Raji (cell line): Measurements from ENCODE around the gene ORC6.

Experiments
- POLR2A ChIP-seq: IDR thresholded peaks from 2 replicates; pipeline ENCODE4 v1.6.1; 2011; ENCODE audit warnings: low read depth, low read length, control low read depth; ENCODE audit not compliant: insufficient read depth

Gene ORC6

DNA sequence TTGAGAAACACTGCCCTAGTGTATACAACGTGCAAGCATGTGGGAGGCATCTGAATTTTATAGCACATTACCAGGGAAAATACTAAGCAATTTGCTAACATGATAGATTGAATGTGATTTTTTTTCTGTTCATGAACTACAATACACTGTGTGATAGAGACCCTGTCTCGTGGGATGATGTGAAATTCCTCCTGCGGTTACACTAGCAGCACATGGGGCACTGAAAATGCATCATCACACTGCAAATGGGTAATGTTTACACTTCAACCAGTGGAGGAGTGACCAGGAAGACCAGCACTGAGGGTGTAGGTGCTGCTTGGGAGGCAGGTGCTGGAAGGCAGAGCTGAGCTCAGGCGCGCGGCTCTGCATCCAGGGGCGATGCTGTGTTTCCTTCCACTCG lies 28.8 kb downstream of the ORC6 start:
- TF ChIP-seq POLR2A: no peak

DNA sequence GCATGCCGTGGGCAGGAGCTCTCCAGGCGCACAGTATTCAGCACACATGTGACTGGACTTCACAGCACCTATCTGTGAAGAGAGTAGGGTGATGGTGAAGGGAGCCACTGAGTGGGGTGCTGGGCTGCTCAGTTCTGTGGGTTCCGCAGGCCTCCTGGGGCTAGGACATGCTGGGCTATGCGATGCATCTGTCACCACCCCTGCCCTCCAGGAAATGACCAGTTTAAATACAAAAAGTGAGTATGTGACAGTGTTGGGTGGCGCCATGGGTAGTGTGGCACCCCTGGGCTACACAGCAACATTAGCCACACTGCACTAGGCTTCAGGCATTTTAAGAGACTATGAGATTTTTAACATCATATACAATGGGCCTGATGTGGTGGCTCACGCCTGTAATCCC lies 30.1 kb downstream of the ORC6 start:
- TF ChIP-seq POLR2A: no peak

DNA sequence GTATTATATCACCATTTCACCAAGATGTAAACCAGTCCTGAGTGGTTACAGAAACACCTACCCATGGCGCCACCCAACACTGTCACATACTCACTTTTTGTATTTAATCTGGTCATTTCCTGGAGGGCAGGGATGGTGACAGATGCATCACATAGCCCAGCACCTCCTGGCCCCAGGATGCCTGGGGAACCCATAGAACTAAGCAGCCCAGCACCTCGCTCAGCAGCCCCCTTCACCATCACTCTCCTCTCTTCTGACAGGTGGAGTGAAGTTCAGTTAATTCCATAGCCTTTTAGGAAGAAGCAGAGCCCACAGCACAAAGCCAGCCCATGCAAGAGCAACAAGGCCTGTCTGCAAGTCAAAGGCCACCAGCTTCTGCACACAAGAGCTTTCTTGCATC lies 31.2 kb downstream of the ORC6 start:
- no peak for TF ChIP-seq POLR2A

DNA sequence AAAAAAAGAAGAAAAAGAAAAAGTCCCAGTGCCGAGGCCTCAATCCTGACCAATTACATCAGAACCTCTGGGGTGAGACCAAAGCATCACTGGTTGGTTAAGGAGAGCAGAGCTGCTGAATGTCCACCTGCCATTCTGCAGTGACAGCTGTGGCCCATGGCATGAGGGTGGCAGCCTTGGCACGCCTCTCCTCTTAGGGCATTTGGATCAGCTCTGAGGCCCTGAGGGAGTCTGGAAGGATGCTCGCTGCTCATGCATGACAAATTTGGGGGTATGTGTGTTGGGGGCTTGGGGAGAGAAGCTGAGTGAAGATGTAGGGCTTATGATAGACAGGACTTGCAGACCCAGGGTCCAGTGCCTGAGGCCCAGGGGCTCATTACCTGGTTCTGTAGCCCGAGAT lies 32.4 kb downstream of the ORC6 start:
- TF ChIP-seq POLR2A: no peak

DNA sequence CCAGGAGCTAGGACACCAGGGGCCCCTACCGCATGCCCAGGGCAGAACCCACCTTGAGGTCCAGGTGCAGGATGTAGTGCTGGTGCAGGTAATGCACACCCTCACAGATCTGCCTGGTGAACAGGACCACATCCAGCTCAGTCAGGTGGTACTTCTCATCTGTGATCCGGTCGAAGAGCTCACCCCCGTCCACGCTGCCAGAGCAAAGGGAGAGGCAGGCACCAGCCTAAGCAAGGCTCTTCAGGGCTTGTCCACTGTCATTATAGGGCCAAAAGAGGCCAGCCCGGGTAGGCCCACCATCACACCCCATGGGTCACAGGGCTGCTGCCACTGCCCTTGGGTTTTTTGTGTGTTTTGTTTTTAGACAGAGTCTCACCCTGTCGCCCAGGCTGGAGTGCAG lies 37.7 kb downstream of the ORC6 start:
- TF ChIP-seq POLR2A: no peak

DNA sequence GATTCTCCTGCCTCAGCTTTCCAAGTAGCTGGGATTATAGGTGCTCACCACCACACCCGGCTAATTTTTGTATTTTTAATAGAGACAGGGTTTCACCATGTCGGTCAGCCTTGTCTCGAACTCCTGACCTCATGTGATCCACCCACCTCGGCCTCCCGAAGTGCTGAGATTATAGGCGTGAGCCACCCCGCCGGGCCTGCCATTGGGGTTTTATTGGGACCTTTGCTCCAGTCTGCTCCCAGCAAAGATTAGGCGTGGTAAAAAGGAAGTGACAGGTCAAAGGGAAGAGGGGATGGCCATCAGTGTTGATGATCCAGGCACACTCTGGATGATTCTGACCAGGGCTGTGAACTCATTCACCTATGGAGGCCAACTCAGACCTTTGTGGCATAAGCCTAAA lies 38.2 kb downstream of the ORC6 start:
- TF ChIP-seq POLR2A: no peak

DNA sequence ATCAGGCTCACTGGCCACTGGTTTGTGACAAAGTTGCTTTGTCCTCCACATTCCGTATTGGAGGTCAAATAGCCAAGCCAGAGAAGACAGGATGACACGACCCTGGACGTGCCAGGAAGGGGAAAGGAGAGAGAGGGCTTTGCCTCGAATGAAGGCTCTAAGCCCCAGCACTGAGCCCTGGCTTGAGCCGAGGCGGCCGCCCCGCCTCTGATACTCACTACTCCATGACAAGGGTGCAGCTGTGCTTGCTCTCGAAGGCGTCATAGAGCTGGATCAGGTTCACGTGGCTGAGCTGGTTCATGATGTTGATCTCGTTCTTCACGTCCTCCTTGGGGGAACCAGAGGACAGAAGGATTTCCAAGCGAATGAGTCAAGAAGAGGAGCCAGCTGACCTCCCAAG lies 39.3 kb downstream of the ORC6 start:
- TF ChIP-seq POLR2A: no peak

DNA sequence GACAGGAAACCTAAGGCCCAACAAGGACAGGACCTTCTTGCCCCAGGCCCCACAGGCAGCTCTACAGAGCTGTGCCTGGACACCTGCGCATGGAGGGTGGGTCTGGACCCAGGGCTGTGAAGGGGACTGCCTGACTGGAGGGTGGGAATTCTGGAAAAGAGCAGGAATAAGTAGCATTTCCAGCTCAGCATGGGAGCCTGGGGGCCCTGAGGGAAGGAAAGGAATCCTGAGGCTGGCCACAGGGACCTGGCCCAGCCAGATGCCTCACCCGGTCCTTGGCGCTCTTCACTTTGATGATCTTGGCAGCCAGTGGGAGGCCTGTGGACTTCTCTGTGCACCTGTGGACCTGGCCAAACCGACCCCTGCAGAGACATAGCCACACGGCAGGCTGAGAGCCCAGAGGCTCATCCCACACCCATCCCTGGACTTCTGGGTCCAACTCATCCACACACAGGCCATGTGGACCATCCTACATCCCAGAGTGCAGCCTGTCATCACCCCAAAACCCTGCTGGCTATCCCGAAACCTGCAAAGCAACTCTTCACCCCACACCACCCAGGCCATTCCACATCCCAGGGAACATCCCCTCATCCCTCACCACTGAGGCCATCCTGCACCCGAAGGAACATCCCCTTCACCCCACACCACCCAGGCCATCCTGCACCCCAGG lies 40.0 kb downstream of the ORC6 start:
- no peak for TF ChIP-seq POLR2A

DNA sequence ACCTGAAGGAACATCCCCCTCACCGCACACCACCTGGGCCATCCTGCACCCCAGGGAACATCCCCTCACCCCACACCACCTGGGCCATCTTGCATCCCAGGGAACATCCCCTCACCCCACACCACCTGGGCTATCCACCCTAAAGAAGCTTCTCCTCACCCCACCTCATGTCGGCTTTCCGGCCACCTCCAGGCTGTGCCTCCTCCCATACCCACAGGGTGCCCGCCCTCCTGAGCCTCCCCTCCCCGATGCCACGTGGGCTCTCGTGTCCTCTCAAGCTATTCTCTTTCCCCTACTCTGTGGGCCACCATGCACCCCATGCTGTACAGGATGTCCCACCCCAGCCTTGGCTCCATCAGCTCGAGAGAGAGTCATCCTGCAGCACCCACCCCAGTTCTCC lies 40.7 kb downstream of the ORC6 start:
- TF ChIP-seq POLR2A: no peak

DNA sequence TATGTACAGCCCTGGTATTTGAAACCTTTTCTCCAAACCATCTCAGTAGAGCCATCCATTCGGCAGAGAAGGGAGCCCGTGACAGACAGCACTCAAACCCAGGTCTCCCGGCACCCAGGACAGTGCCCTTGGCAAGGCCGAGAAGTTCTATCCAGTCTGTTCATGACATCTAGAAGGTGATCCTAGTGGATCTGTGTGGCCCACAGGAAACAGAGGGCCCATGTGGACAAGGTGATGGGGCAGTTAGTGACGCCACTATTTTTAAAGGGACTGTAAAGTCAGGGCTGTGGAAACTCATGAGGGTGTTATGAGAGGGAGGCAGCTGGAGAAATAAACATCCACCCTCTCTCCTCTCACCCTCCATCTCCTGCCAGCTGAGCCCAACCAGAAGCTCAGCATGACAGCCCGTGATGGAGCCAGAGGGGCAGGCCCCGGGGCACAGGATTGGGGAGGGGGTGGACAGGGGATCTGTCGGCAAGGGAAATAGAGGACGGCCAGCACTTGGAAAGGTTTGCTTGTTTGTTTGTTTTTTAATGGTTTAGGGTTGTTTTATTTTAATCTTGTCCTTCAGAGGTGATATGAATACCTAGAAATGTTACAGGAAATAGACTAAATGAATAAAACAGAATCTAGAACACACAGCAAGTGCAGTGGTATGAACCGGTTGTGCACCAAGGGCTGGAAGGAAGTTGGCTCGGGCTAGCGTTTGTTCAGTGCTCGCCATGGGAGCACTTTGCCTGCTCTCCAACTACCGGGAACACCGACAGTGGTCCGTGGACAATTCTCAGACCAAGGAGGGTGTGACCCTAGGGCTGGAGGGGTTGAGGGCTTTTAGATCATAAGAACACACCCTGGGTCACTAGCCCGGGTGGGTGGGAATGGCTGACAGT lies 41.6 kb downstream of the ORC6 start:
- no peak for TF ChIP-seq POLR2A

DNA sequence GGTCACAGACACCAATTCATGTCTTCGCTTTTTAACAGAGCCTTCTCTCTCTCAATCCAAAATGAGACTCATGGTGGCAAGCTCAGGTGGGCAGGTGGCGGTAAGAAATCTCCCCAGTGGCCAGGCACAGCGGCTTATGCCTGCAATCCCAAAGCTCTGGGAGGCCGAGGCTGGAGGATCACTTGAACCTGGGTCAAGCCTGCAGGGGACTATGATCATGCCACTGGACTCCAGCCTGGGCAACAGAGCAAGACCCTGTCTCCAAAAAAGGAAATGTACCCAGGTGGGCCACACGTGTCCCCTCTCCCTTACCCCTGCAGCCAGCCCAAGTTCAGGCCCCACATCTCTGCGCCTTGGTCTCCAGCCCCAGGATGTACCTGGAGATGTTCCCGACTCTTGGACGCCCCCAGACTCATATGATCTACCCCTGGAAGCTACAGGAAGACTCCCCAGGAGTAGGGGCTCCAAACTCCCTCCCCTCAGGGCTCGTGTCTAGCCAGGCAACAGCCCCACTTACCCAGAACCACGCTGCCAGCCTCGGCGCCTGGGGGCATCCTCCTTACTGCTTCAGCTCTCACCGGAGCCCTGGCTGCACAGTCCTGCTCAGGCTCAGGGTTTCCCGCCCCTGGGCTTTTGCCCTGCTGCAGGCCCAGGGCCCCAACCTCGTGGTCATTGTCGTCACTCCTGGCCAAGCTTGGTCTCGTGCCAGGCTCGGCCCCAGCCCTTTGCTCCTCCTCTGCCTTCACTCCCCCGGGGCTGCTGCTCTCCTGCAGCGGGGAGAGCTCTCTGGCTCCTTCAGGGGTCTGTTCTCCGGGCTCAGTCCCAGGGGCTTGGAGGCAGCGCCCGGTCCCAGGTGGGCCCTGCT lies 42.5 kb downstream of the ORC6 start:
- TF ChIP-seq POLR2A: no peak

DNA sequence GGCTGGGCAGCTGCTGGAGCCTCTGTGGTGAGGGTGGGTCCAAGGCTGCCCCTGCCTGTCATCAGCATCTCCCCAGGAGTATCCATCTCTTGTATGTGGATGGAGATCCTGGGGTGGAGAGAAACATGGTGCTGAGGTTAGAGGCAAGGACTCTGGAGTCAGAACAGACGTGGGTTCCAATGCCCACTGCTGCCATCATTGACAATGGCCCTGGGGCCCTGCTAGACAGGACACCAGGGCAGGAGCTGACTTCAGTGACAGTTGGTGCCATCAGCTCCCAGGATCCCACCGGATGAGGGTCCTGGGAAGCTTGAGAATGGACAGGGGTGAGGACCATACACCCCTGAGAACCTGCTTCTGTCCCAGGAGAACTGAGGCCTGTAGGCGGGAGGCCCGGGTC lies 43.1 kb downstream of the ORC6 start:
- TF ChIP-seq POLR2A: no peak

DNA sequence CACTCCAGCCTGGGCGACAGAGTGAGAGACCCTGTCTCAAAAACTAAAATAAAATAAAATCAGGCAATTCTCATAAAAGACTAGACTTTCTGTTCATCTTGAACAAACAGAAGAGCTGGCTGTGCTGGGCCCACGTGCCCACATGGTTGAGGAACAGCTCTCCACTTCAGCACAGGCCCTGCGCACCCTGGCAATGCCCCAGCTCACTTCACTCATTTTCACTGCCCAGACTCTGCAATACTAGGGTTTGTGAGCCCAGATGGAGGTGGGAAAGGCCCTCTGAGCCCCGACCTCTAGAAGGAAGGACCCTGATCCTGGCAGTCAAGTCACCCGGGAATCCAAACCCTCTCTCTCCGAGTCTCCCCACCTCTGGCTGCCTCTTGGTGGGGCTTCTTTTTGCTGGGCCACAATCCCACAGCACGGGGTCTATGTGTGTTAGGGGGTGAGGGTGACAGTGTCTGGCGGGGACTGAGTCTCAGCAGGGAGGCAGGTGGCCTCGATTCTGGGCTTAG lies 43.9 kb downstream of the ORC6 start:
- no peak for TF ChIP-seq POLR2A

DNA sequence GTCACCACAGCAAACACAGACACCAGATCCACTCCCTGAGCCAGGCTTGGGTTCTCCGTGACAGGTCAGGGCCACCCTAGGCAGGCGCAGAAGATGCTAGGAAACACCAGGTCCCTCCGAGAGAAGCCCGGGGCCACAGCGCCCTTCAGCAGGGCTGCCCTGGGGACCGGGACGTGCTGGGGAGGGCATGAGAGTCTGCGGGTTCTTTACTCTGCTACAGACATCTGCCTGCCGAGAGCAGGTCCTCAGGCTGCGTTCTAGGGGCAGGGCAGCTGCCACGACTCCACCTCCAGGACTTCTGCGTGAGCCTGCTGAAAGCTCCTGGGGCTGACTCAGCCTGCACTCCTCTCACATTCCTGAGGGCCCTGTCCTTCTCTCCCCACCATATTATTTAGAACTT lies 47.2 kb downstream of the ORC6 start:
- TF ChIP-seq POLR2A: no peak

DNA sequence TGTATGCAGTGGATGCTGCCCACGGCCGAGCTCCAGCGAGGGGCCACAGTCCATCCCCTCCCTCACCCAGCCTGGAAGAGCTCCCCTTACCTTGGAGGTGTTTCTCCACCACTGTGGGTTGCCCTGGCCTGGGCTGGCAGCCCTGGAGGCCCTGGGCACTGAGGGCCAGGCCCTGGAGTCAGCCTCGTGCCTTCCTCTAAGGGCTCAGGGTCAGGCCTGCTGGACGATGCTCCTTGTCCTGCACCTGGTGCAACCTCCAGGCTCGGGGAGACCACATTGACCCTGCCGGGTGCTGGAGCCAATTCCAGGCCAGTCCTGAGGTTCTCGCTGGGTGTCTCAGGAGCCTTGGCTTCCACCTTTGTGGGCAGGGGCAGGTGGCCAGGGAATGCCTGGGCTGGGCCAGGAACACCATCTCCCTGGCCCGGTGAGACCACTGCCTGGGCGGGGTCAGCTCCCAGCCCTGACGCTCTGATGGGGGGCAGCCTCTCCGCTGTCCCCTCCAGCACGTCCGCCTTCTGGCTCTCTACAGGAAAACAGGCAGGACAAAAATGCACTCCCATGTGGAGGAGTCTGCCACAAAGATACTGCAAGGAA lies 48.3 kb downstream of the ORC6 start:
- TF ChIP-seq POLR2A: no peak
